Small intestine (tissue), 7 donors: ENCODE results near the gene ZNF365. TPM values are rescaled to one million over a fixed set of nuclear protein-coding genes. Genes with fewer than 3 reads are reported as not detected.

ENCODE experiments used
- DNase-seq, 2 donors: peaks; one replicate each; pipeline versions ENCODE4 v3.0.0 to v3.0.0-alpha.2; 2013
- FAIRE-seq: peaks from 2 replicates; lab custom pipeline; 2012; peaks lifted over from hg19 to GRCh38; lab: Jason Lieb, UNC
- H3K27ac ChIP-seq, 3 donors: one replicate each; pipeline ENCODE4 v1.5.1; 2013; ENCODE audit warnings: low read length in 2 of 3, mild to moderate bottlenecking in 2 of 3, control low read depth in 1 of 3, inconsistent platforms in 1 of 3, low read depth in 1 of 3, moderate library complexity in 1 of 3
- H3K27me3 ChIP-seq, 3 donors: one replicate each; pipeline ENCODE4 v1.6.1; 2013; ENCODE audit warnings: low read length in 3 of 3, inconsistent platforms in 1 of 3; ENCODE audit not compliant: control insufficient read depth in 3 of 3, insufficient read depth in 3 of 3
- H3K36me3 ChIP-seq, 3 donors: one replicate each; pipeline ENCODE4 v1.6.1; 2013; ENCODE audit warnings: low read length in 3 of 3, inconsistent platforms in 1 of 3, low read depth in 1 of 3, mild to moderate bottlenecking in 1 of 3, moderate library complexity in 1 of 3; ENCODE audit not compliant: control insufficient read depth in 3 of 3, insufficient read depth in 2 of 3
- H3K4me1 ChIP-seq, 3 donors: one replicate each; pipeline ENCODE4 v1.6.1; 2013; ENCODE audit warnings: low read length in 2 of 3, inconsistent platforms in 1 of 3, low read depth in 1 of 3, mild to moderate bottlenecking in 1 of 3, moderate library complexity in 1 of 3; ENCODE audit not compliant: control insufficient read depth in 3 of 3, insufficient read depth in 2 of 3
- H3K4me3 ChIP-seq, 3 donors: one replicate each; pipeline ENCODE4 v1.5.1; 2013; ENCODE audit warnings: low read length in 3 of 3, control low read depth in 1 of 3, inconsistent platforms in 1 of 3, low read depth in 1 of 3, mild to moderate bottlenecking in 1 of 3, moderate library complexity in 1 of 3
- H3K9me3 ChIP-seq, 2 donors: one replicate each; pipeline ENCODE4 v1.6.1; 2013; ENCODE audit warnings: low read depth in 1 of 2, low read length in 1 of 2; ENCODE audit not compliant: control insufficient read depth in 2 of 2, insufficient read depth in 1 of 2
- WGBS, 3 donors: extraction: QIAGEN DNeasy Blood & Tissue Kit; methylation state at CpG; one replicate each; pipeline ENCODE4 v1.1.7; 2013; 5-methylcytosine and 5-hydroxymethylcytosine counted together
- polyA plus RNA-seq, 4 donors: library from polyadenylated mRNA; stranded (reverse) in 3 of 4; unstranded in 1 of 4; fragments of 200-250 nt in 3 of 4; fragments of 120-200 nt in 1 of 4; gene quantifications; one replicate each; pipeline versions ENCODE4 v1.2.1 to v1.2.3, GENCODE V29; 2013
- donor health status: healthy with polysubstance abuse.
- donor health status: control.
- donor health status: control.
- donor health status: Bipolar disorder and iron deficiency.
- donor health status: healthy.

ZNF365 gene
- polyA plus RNA-seq, 4 donors = 0.21 TPM; not detected in 2

DNA sequence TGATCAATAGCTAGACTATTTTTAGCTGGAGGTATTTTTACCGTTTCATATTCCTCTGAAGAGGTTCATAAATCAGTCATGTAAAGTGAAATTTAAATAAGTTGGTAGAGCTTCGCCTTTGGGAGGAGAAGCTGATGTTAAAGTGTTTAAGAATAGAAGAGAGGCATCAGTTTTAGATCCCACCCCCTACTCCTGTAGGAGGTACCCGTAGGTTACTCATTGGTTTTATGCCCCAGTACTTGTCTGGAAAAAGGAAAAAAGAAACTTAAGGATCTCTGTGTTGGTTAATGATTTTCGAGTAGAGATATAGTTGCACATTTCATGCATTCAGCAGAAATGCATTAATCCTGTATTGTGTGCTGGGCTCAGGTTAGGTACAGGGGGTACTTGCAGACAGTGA is 8.7 kb downstream of the ZNF365 start:
- WGBS, 3 donors = 70 to 79% (median 78%) methylated on average over 4 of the region's 4 CpGs

DNA sequence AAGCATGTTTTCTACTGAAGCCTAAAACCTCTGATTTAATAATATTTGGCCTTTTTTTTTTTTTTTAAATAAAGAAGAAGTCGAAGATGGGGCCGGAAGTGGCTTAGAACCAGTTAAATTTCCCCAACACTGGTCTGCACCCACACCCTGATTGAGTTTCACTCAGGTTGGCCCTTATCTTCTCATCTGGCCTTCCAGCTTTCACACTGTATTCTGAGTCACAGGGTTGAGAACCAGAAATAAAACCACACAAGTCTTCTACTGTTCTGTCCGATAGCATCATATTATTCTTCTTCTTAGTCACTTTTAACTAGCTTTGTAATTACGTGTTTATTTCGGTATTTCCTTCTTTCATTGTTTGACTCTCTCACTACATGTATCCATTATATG is 9.9 kb downstream of the ZNF365 start:
- FAIRE-seq = no peak
- WGBS, 3 donors = 60 to 75% (median 74%) methylated on average over 5 of the region's 5 CpGs

More for the DNA sequence above, 8.7 kb downstream of the ZNF365 start:
- DNase-seq (no peak), FAIRE-seq (no peak)
- Histone ChIP-seq H3K4me1 (no peaks in the 10 kb centered on the region), H3K9me3 (no peaks in the 10 kb centered on the region), H3K27me3 (no peaks in the 10 kb centered on the region), H3K4me3 (no peak overlapping the region), H3K36me3 (no peaks in the 10 kb centered on the region), H3K27ac (no peak overlapping the region)

DNA sequence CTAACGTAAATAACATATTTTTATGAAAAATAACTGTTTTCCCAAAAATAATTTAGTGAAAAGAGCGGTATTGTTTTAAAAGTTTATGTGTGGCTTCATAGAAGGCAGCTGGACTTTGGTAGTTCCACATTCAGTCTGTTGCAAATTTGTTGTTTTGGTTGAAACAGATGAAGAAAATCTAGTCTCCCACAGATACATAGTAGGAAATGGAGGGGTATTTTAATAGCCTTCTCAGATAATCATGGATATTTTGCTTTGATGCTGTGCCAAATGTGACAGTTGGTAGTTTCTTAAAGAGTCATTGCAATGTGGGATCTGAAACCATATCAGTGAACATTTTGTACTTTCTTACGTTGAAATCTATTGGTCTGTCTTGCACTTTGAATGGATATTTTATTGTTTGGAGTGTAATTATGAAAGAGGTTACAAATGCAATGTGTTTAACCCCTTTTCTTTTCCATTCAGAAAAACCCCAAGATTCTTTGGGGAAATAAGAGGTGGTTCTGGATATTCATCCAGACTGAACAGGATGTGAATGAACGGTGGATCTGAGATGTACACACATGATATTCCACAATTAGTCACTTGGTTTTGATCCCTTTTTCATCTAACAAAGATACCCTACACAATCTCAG is 10.4 kb downstream of the ZNF365 start:
- H3K4me3 ChIP-seq = no peak overlapping the region
- DNase-seq = no peak
- 59 to 70% (median 63%) methylated on average over 4 of the region's 4 CpGs for WGBS, 3 donors
- H3K36me3 ChIP-seq = no peaks in the 10 kb centered on the region
- no peak overlapping the region for H3K27ac ChIP-seq
- H3K27me3 ChIP-seq = no peaks in the 10 kb centered on the region
- no peak for FAIRE-seq
- no peaks in the 10 kb centered on the region for H3K4me1 ChIP-seq
- H3K9me3 ChIP-seq = no peaks in the 10 kb centered on the region

More for the DNA sequence above, 9.9 kb downstream of the ZNF365 start:
- Histone ChIP-seq H3K4me3 (no peak overlapping the region), H3K36me3 (no peaks in the 10 kb centered on the region), H3K9me3 (no peaks in the 10 kb centered on the region), H3K27ac (no peak overlapping the region), H3K4me1 (no peaks in the 10 kb centered on the region), H3K27me3 (no peaks in the 10 kb centered on the region)
- peak in 1 of 2 donors; percentile 48 for DNase-seq

DNA sequence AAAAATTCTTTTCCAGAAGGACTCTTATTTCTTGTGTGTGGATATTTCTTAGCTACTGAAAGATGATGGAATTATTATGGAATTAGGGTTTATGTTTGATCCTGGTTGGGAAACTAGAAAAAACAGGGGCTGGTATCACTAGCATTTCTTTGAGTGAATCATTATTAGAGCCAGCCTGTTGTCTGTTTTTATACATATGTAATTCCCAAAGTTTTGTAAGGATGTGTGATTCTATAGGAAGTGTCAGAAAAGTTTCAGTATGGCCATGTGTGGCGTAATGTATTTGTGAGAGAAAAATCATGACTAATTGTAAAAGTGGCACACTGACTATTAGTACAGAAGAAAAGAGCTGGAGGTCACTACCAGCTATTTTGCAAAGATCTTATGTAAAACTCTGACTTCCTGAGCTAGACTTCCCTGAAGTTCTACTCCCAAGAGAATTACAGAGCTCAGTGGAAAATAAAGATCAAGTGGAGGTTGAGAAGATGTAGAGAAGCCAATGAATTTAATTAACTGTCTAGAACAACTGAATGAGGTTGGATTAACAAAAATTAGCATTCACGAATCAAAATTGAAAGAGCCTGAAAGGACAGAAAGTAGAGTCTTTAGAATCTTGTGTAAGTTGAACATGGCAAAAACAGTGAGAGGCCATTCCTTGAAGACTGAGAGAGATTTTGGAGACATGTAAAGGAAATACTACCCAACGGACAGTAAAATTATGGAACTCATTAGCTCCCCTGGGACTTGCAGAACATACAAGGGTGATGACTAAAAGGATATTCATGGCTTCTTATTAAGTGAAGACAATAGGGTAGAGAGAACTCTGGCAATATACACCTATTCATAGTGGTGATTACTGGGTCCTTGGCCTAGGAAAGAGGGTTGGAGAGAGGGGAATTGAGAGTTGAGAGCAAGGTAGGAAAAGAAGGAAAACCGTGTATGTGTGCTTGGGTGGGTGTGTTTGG is 12.5 kb downstream of the ZNF365 start:
- Histone ChIP-seq H3K9me3 (no peaks in the 10 kb centered on the region), H3K27ac (no peak overlapping the region), H3K4me1 (no peaks in the 10 kb centered on the region), H3K4me3 (no peak overlapping the region), H3K27me3 (no peaks in the 10 kb centered on the region), H3K36me3 (no peaks in the 10 kb centered on the region)
- 82 to 85% (median 83%) methylated on average over 4 of the region's 4 CpGs for WGBS, 3 donors
- FAIRE-seq (no peak), DNase-seq (no peak)

DNA sequence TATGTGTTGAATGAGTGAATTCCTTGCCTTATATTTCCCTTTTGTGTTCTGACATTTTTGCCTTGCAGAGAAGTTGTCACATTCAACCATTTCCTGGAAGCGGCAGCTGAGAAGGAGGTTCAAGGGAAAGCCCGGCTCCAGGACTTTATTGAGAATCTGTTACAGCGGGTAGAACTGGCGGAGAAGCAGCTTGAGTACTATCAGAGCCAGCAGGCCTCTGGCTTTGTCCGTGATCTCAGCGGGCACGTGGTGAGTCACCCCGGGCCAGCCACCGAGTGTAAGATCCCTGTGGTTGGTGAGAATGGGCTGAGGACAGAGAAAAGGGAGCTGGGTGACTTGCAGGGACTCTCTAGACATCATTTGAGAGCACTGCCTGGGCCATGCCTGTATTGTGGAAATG is 14.2 kb downstream of the ZNF365 start:
- Histone ChIP-seq H3K27ac (no peak overlapping the region), H3K36me3 (no peaks in the 10 kb centered on the region), H3K4me3 (no peak overlapping the region), H3K4me1 (no peaks in the 10 kb centered on the region), H3K27me3 (no peaks in the 10 kb centered on the region), H3K9me3 (no peaks in the 10 kb centered on the region)
- DNase-seq (no peak), FAIRE-seq (no peak)
- 87 to 91% (median 89%) methylated on average over 9 of the region's 9 CpGs for WGBS, 3 donors

DNA sequence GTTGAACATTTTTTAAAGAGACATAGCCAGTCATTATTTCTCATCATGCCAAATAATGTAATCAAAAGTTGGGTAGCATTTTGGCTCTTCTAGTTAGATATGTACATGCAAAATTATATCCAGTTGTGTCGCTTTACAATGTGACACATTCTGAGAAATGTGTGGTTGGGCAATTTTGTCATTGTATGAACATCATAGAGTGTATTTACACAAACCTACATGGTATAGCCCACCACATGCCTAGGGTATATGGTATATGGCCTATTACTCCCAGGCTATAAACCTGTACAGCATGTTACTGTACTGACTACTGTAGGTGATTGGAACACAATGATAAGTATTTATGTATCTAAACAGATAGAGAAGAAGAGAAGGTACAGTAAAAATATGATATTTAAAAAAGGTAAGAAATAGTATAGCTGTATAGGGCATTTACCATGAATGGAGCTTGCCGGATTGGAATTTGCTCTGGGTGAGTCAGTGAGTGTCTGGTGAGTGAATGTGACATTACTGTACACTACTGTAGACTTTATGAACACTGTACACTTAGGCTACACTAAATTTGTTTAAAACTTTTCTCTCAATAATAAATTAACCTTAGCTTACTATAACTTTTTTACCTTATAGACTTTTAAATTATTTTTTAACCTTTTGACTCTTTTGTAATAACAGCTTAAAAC is 16.5 kb downstream of the ZNF365 start:
- Histone ChIP-seq H3K4me1 (no peaks in the 10 kb centered on the region), H3K27me3 (no peaks in the 10 kb centered on the region), H3K36me3 (no peaks in the 10 kb centered on the region), H3K27ac (no peak overlapping the region), H3K4me3 (no peak overlapping the region), H3K9me3 (no peaks in the 10 kb centered on the region)
- 77 to 87% (median 79%) methylated on average over 2 of the region's 2 CpGs for WGBS, 3 donors
- no peak for FAIRE-seq
- no peak for DNase-seq

DNA sequence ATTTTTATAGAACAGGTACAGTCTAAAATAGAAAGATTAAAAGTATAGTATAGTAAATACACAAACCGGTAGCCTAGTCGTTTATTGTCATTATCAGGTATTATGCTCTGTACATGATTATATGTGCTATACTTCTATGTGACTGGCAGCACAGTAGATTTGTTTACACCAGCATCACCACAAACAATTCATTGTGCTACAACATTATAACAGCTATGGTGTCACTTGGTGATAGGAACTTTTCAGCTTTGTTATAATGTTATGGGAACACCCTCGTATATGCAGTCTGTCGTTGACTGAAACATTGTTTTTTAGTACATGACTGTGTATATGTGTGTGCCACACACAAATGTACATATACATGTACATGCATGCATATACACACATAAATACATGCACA is 19.1 kb downstream of the ZNF365 start:
- DNase-seq (no peak), FAIRE-seq (no peak)
- no peaks in the 10 kb centered on the region for H3K27me3 ChIP-seq
- no peak overlapping the region for H3K27ac ChIP-seq
- whole genome bisulfite sequencing, 3 donors = 88 to 93% (median 91%) methylated on average over 4 of the region's 4 CpGs
- H3K4me3 ChIP-seq = no peak overlapping the region
- no peaks in the 10 kb centered on the region for H3K9me3 ChIP-seq
- H3K4me1 ChIP-seq = no peaks in the 10 kb centered on the region
- H3K36me3 ChIP-seq = no peaks in the 10 kb centered on the region

DNA sequence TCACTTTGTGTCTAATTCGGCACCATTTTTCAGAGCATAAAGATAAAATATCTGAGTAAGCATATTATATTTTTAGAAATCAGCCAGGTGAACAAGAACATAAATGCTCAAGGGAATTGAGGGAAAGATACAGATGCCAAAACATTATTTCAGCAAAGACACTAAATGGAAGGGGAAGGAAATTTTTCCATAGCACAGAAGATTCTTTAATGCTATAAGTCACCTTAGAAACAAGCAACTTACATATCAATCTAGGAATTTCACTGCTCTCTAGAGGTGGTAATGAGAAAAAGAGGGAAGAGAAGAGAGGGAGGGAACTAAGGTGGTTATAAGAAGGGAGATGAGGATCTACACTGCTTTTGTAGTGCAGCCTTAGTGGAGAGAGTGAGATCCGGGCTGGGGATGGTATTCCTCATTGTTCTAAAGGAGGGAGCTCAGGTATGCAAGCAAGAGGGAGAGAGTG is 20.4 kb downstream of the ZNF365 start:
- Histone ChIP-seq H3K4me1 (no peaks in the 10 kb centered on the region), H3K4me3 (no peak overlapping the region), H3K9me3 (no peaks in the 10 kb centered on the region), H3K36me3 (no peaks in the 10 kb centered on the region), H3K27ac (no peak overlapping the region), H3K27me3 (no peaks in the 10 kb centered on the region)
- 56 to 67% (median 56%) methylated on average over 2 of the region's 2 CpGs for WGBS, 3 donors
- DNase-seq = no peak
- no peak for FAIRE-seq
